HG02970 (cell line): ENCODE measurements around the gene XKR3.
"Not testable (repeated sequence)": the region's sequence is repeated elsewhere in the genome, so short reads cannot be mapped to it uniquely, and the experiment has no call there.

Experiments
- ATAC-seq: cut with Tn5 transposase; IDR thresholded peaks from one replicate; pipeline ENCODE4 v1.9.1; 2021; ENCODE audit warnings: mild to moderate bottlenecking, moderate library complexity, moderate number of reproducible peaks; ENCODE audit not compliant: unreplicated experiment, low FRiP score

The XKR3 gene

DNA sequence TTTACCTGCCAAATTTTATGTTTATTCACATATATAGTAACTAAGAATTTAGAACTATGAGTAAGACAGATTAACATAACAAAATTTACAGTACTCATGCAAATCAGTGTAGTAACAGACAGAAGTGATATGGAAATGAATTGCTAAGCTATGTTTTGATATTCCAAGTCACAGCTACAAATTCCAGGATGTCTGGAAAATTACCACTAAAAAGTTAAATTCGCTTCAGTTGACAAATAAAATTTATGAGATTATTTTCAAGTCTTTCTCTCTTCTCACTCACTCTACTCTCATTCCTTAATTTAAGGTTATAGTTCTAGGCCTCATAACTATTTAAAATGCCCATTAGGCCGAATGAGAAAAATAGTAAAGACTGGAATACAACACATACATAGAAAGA, 18.1 kb downstream of the XKR3 start:
- no peak for ATAC-seq

DNA sequence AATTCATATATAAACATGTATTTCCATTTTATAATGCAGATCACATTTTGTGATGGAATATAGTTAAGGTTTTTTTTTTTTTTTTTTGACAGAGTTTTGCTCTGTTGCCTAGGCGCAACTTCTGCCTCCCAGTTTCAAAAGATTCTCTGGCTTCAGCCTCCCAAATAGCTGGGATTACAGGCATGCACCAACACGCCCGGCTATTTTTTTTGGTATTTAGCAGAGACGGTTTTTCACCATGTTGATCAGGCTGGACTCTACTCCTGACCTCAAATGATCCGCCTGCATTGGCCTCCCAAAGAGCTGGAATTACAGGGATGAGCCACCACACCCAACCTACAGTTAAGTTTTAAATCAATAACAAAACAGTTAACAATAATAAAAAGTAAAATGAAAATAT, 18.8 kb downstream of the XKR3 start:
- no peak for ATAC-seq

DNA sequence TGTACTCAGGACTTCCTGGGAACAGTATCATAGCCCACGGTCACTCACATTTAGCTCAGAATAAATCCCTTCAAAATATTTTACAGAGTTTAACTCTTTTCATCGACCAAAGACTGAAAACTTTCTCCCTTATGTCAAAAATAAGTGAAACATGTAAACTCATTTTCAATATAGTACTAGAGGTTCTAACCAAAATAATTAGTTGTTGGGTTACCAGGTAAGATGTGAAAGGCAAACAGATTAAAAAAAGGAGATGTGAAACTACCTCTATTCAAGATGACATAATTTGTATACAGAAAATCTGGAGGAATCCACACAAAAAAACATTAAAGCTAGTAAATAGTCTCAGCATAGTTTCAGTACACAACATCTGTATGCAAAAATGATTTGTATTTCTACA, 20.3 kb downstream of the XKR3 start:
- no peak for ATAC-seq

DNA sequence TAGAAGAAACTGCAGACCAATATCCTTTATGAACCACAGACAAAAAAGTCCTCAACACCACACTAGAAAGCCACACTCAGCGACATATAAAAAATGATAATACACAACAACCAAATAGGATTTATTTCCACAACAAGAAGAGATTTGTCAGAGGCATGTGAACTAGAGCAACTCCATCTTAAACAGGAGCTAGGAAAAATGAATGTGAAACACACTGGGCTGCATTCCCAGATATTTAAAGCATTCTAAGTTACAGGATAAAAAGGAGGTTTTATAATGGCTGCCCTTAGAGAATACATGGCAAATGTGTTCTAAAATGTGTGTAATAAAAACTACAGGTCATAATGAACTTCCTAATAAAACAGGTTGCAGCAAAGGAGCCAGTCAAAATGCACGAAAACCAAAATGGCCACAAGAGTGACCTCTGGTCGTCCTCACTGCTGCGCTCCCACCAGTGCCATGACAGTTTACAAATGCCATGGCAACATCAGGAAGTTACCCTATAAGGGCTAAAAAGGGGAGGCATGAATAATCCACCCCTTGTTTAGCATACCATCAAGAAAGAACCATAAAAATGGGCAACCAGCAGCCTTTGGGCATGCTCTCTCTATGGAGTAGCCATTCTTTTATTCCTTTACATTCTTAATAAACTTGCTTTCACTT, 21.8 kb downstream of the XKR3 start:
- ATAC-seq = no peak

DNA sequence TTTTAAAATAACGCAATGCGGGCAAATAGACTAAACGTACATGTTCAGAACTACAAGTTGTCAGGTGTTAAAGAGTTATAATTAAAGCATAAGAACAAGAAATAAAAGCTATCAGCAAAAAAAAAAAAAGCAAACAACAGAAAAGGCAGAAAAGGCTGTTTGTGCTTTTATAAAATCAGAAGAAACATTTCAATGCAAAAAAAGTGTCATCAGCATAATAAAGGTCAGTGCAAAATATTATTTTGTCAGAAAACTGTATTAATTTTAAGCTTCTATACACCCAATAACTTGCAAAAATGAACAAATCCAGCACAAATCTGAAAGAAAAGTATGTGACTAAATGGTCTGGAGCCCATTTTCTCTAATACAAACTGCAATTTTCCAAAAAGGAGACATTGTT, 23.6 kb downstream of the XKR3 start:
- ATAC-seq = no peak

DNA sequence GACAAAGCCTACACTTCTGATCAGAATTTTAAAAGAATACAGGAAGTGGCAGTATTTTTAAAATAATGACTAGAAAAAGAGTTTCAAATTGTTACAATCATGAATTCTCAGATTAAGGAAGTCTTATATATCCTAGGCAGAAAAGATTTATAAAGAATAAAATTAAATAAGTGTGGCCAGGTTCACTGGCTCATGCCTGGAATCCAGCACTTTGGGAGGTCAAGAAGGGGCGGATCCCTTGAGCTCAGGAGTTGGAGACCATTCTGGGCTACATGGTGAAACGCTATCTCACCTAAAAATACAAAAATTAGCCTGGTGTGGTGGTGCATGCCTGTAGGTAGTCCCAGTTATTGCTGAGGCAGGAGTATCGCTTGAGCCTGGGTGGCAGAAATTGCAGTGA, 24.1 kb downstream of the XKR3 start:
- ATAC-seq = no peak

DNA sequence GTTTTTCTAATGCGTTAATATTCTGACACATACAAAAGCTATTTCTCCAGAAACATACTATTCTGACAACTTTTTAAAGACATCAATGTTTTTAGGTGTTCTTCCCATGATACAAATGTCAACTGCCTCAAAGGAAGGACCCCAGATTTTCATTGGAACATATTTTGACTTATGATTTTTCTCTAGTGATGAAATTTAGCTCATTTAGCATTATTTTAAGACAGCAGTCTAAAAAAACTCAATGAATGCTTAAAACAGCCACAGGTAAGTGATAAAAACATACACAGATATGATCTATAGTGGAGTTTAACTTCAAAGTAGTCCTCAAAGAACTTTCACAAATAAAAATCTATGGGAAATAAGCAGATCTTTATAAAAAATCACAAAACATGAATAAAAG, 24.9 kb downstream of the XKR3 start:
- ATAC-seq = no peak

DNA sequence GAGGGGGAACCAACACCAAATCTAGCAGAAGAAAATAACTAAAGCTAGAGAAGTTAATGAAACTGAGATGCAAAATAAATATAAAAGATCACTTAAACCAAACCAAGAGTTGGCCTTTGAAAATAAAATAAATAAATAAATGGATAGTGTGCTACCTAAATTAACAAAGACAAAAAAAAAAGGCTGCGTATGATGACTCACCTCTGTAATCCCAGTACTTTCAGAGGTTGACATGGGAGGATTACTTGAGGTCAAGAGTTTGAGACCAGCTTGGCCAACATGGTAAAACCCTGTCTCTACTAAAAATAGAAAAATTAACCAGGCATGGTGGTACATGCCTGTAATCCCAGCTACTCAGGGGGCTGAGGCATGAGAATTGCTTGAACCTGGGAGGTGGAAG, 29.7 kb downstream of the XKR3 start:
- not testable (repeated sequence) for ATAC-seq

DNA sequence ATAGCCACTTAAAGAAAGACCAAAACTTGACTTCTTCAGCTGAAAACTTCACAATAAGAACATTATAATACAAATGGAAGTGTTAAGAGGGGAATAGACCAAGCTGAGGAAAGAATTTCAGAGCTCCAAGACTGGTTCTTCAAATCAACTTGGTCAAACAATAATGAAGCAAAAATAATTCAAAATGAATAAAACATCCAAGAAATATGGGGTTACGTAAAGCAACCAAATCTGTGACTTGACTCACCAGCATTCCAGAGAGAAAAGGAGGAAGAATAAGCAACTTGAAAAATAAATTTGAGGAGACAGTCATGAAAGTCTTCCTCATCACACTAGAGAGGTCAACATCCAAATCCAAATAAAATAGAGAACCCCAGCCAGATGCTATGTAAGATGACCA, 31.4 kb downstream of the XKR3 start:
- no peak for ATAC-seq

DNA sequence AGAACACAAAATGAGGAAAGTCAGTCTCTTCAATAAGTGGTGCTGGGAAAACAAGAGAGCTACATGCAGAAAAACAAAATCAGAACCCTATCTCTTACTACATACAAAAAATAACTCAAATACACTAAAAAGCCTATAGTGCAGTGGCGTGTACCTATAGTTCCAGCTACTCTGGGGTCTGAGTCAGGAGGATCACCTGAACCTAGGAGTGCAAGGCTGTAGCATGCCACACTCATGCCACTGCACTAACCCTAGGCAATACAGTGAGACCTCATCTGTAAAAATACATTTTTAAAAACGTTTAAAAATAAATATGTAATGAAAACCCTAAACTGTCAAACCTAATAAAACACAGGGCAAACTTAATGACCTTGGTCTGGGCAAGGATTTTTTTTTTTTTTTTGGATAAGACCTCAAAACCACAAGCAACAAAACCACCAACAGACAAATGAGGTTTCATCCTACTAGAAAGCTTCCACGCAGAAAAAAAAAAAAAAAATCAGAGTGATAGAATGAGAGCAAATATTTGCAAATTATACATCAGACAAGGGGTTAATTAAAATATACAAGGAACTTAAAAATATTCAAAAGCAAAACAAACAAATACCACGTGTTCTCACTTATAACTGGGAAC, 35.2 kb downstream of the XKR3 start:
- ATAC-seq = no peak

DNA sequence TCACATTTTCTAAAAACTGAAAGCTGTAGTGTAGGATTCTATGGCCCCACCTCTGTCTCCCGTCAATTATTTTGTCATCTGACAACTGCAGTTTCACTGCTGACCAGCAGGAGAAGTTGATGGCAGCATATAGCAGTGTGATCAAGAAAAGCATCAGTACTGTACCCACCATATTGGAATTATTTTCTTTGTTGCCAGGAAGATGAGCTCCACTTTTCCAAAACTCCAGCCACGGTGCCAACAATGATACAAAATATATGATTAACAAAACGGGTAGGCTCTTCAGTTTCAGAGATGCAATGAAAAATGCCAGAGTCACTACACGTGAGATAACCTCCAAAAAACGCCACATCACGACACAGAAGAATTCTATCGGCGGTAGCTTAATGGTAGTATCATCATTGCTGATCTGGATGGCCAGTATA, 41.3 kb downstream of the XKR3 start:
- no peak for ATAC-seq

DNA sequence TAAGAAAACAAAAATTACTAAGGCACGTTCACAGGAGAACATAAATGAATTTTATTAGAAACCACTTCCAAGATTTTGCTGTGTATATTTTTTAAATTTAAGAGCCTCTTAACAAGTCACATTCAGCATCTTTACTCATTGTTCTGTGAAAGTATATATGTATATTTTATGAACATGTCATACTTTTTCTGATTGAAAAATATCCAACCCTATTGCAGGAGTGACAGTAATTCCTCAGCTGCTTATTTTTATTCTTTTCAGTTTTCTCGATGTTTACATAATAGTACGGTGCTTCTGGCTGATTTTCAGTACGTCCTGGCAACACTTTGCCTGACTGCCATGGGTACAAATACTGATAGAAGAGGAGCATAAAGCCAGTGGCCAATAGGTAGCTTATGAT, 41.8 kb downstream of the XKR3 start:
- ATAC-seq = no peak

DNA sequence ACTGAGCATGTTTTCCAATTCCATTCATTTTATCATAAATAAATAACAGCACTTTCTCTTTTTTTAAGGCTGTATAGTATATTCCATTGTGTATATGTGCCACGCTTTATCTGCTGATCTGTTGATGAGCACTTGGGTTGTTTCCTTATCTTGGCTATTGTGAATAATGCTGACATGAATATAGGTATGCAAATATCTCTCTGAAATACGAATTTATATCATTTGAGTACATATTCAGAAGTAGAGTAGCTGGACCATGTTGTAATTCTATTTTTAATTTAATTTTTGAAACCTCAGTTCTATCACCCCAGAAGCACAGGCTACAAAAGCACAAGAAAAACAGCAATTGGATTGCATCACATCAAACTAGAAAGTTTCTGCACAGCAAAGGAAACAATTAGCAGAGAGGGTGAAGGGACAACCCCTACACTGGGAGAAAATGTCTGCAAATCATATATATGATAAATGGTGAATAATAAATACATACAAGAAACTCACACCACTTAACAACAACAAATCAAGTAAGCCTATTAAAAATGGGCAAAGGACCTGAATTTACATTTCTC, 43.4 kb downstream of the XKR3 start:
- ATAC-seq = no peak

DNA sequence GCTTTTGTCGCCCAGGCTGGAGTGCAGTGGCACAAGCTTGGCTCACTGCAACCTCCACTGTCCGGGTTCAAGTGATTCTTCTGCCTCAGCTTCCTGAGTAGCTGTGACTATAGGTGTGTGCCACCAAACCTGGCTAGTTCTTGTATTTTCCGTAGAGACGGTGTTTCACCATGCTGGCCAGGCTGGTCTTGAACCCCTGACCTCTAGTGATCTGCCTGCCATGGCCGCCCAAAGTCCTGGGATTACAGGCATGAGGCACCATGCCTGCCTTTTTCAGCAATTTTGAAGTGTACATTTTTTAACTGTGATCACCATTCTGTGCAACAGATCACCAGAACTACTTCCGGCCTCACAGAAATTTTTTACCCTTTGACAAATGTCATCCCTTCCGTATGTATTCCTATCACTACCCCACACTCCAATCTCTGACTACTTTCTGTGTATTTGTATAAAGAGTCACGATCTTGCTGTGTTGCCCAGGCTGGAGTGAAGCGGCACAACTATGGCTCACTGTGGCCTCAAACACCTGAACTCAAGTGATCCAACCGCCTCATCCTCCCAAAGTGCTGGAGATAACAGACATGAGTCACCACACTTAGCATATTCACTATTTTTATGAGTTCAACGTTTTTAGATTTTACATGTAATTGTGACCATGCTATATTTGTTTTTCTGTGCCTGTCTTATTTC, 44.0 kb downstream of the XKR3 start:
- ATAC-seq = no peak

DNA sequence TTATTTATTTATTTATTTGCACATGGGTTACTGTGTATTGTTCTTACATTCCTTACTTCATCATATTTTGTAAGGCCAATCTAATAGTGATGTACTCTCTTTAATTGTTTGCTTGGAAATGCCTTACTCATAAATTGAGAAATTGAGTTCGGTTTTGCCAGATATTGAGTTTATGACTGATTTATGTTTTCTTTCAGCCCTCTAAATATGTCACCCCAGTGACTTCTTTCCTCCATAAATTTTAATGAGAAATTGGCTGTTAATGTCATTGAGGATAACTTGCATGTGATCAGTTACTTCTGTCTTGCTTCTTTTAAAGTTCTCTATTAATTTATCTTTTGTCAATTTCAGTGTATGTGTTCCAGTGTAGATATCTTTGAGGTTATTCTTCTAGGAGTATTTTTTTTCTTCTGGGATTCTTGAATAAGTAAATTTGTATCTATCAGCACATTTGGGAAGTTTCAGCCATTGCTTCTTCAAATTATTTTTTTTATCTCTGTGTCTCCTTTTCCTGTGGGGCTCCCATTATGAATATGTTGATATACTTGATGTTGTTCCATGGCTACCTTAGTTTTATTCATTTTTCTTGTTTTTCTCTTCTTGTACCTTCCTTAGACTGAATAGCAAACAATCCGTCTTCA, 47.8 kb downstream of the XKR3 start:
- no peak for ATAC-seq

DNA sequence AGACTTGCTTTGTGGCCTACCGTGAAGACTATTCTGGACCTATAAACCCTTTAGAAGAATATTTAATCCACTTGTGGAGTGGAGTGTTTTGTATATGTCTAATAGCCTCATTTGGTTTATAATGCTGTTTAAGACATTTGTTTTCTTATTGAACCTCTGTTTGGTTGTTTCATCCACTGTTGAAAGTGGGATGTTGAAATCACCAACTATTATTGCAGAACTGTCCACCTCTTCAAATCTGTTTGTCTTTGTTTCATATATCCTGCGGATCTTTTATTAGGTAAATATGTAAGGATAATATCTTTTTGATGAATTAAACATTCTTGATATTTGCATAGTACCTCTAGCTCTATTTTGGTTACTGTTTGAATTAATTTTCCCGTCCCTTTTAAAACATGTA, 49.1 kb downstream of the XKR3 start:
- no peak for ATAC-seq

DNA sequence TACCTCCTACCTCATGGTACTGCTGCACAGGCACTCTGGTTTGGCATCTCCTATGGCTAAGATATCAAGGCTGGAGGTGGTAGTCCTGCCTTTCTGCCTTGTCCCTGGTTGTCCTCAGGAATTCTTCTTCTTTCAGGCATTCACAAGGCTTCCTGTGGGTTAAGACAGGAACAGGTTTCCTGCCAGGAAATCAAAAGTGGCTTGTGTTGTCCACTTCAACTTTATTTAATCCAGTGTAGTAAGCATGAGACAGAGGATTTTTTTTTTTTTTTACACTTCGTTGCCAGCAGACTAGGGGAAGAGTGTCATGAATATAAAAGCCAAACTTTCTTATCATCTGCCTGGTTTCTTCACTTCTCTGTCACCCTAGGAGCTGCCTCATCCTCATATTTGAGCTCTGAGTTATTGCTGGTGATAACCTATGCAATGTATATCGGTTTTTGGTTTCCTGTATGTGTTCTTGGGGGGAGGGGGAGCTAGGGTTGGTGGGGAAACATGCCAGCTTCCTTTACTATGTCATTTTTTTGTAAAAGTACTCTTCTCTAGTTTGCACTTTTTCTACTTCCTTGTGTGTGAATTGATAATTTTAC, 50.2 kb downstream of the XKR3 start:
- no peak for ATAC-seq

DNA sequence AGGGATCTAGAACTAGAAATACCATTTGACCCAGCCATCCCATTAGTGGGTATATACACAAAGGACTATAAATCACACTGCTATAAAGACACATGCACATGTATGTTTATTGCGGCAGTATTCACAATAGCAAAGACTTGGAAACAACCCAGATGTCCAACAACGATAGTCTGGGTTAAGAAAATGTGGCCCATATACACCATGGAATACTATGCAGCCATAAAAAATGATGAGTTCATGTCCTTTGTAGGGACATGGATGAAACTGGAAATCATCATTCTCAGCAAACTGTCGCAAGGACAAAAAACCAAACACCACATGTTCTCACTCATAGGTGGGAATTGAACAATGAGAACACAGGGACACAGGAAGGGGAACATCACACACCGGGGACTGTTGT, 53.6 kb downstream of the XKR3 start:
- ATAC-seq = not testable (repeated sequence)

DNA sequence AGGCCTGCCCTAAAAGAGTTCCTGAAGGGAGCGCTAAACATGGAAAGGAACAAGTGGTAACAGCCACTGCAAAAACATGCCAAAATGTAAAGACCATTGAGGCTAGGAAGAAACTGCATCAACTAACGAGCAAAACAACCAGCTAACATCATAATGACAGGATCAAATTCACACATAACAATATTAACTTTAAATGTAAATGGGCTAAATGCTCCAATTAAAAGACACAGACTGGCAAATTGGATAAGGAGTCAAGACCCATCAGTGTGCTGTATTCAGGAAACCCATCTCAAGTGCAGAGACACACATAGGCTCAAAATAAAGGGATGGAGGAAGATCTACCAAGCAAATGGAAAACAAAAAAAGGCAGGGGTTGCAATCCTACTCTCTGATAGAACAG, 57.3 kb downstream of the XKR3 start:
- not testable (repeated sequence) for ATAC-seq

DNA sequence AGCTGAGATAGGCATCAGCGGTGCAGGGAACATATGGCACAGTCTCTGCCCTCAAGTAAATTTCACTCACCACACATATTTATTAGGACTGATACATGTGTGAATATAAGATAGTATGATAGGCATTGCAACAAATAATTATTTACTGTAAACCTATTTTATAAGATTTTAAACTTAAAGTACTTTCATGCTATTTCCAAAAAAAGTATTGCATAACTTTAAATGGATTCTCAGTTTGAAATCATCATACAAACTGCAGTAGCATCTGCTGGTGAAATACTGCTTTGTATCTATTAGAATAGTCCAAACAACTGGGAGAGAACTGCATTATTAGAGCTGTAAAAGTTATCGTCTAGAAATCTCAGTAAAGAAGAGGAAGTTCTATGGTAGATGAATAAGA, 63.0 kb downstream of the XKR3 start:
- ATAC-seq = not testable (repeated sequence)

DNA sequence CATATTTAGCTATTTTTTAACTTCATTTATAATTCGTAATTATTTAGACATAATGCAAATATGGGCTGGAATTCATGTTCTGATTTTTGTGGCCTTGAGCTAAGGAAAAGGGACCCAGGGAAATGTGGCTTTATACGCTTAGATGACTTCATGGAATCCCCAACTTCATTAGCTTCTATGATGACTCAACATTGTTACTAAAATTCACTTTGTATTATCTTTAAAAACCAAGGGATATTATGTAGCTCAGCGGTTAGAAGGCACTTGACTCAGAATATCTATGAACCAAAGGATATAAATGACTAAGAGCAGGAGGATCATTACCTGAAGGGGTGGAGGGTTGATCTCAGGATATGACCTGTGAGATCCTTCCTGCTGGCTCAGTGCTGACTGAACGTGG, 64.8 kb downstream of the XKR3 start:
- ATAC-seq = not testable (repeated sequence)
